Upper lobe of left lung (tissue), 4 donors: ENCODE data around the gene CENPO.

Experiments used
- EP300 ChIP-seq, 4 donors: sonication (generic); formaldehyde crosslinking; IDR thresholded peaks; one replicate each; pipeline ENCODE4 v1.5.1; 2017; ENCODE audit warnings: antibody characterized with exemption in 4 of 4, control low read depth in 2 of 4
- POLR2A ChIP-seq, 4 donors: fragments of 450-650 bp; IDR thresholded peaks; one replicate each; pipeline ENCODE4 v1.5.1; 2016 to 2017; ENCODE audit warnings: antibody characterized with exemption in 4 of 4, mild to moderate bottlenecking in 2 of 4
- TF ChIP-seq, protein P1 (sequence below), 6 experiments: fragments of 450-650 bp in 4 of 6; fragments of 200-600 bp in 2 of 6; sonication (generic) in 2 of 6; IDR thresholded peaks; one replicate each; pipeline ENCODE4 v1.5.1; 2016 to 2019; ENCODE audit warnings: antibody characterized with exemption in 6 of 6

- TF ChIP-seq, protein P1, sequence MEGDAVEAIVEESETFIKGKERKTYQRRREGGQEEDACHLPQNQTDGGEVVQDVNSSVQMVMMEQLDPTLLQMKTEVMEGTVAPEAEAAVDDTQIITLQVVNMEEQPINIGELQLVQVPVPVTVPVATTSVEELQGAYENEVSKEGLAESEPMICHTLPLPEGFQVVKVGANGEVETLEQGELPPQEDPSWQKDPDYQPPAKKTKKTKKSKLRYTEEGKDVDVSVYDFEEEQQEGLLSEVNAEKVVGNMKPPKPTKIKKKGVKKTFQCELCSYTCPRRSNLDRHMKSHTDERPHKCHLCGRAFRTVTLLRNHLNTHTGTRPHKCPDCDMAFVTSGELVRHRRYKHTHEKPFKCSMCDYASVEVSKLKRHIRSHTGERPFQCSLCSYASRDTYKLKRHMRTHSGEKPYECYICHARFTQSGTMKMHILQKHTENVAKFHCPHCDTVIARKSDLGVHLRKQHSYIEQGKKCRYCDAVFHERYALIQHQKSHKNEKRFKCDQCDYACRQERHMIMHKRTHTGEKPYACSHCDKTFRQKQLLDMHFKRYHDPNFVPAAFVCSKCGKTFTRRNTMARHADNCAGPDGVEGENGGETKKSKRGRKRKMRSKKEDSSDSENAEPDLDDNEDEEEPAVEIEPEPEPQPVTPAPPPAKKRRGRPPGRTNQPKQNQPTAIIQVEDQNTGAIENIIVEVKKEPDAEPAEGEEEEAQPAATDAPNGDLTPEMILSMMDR (IDR thresholded peaks at IDR 0.05): no peak
- TF ChIP-seq EP300 (IDR thresholded peaks at IDR 0.05) (no peak), POLR2A (IDR thresholded peaks at IDR 0.05) (no peak)
These were observed 18.9 kb upstream of the CENPO start for GRCh38 chr2:24774373-24774772.
